ENCODE measurements around the gene DNAL1. TPM values are rescaled to one million over a fixed set of nuclear protein-coding genes. Genes with fewer than 3 reads are reported as not detected.

DNAL1 gene, protein sequence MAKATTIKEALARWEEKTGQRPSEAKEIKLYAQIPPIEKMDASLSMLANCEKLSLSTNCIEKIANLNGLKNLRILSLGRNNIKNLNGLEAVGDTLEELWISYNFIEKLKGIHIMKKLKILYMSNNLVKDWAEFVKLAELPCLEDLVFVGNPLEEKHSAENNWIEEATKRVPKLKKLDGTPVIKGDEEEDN
- 4.8 and 6.7 TPM in 2 replicates for total RNA-seq

DNA sequence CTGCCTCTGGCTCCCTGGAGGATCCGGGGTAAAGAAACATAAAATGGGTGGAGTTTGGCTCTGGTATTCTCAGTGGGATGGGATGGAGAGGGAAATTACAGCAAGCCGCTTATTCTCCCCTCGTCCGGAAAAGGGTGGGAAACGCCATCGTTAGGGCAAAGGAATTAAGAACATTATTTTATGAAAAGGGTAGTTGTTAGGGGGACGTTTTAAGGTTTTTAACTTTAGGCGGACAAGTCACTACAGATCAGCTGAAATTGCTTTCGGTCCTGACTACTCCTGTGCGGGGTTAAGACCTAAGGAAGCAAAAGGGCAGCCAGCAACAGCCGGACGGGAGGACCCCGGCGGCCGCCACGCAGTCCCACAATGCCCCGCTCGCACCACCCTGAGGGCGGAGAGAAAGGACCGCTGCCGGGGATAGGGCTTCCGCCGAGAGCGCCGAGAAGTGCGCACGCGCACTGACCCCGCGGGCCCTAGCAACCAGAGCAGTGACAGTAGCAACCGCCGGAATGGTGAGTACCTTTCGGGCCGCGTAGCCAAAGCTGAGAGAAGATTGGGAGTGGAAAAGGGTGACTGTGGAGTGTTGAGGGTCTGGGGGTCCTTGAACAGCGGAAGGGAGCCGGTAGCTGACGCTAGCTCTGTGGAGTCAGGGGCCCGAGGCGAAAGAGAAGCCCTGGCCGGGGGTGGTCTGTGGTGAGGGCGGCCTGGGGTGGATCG lies at the start of gene DNAL1:
Gene DNAL1, plus strand, starts transcription at position 456 of the 717 bp plus-strand sequence. Its CDS starts 54 bp downstream, at position 510.

GRCh38 chr14:73612339-73613045 lies 32.3 kb upstream of the DNAL1 start, which contains the start of gene ACOT6:
ACOT6 (plus strand) TSS chr14:73612517; CDS start chr14:73612572, 55 bp downstream.

GRCh38 chr14:73713803-73714655 lies 69.2 kb downstream of the DNAL1 start, which contains the start of gene PNMA1:
PNMA1 (minus strand) TSS chr14:73714384; CDS start chr14:73713639, 745 bp downstream.

Other genes with a start within 250 kb of the DNAL1 start
- gene NUMB, start 186.4 kb upstream of the DNAL1 start, total RNA-seq: 39.6 and 40.9 TPM in 2 replicates
- 18.4 and 20.9 TPM in 2 replicates for gene RIOX1, start 154.1 kb upstream of the DNAL1 start, total RNA-seq
- gene ACOT1, start 107.8 kb upstream of the DNAL1 start, total RNA-seq: 0.56 and 1.2 TPM in 2 replicates
- under 0.01 TPM in 1 of 2 replicates, not detected in the other for gene HEATR4, start 86.0 kb upstream of the DNAL1 start, total RNA-seq
- 10.6 and 11.3 TPM in 2 replicates for gene ACOT2, start 75.8 kb upstream of the DNAL1 start, total RNA-seq
- gene ACOT4, start 53.1 kb upstream of the DNAL1 start, total RNA-seq: 0.27 and 0.38 TPM in 2 replicates
- 0.09 TPM in 1 of 2 replicates, not detected in the other for gene ACOT6, start 32.5 kb upstream of the DNAL1 start, total RNA-seq
- 18.7 and 24.0 TPM in 2 replicates for gene PNMA1, start 69.4 kb downstream of the DNAL1 start, total RNA-seq
- 1.2 and 4.2 TPM in 2 replicates for gene PTGR2, start 206.8 kb downstream of the DNAL1 start, total RNA-seq
- gene ZNF410, start 241.9 kb downstream of the DNAL1 start, total RNA-seq: 52.8 and 54.2 TPM in 2 replicates